ENCODE data around the gene BDNF. TPM values are rescaled to one million over a fixed set of nuclear protein-coding genes. Genes with fewer than 3 reads are reported as not detected.

The BDNF gene
- total and polyA plus RNA-seq, 2 experiments from 2014 or later: 4.9 to 9.0 TPM

GRCh38 chr11:27726981-27727380, 26.7 kb upstream of the BDNF start:
- 85% methylated on average over 1 of the region's 1 CpG for WGBS (ENCODE audit: low lambda C conversion rate, missing lambda C conversion rate)
- no peaks in the 10 kb centered on the region for H4K20me1 ChIP-seq (ENCODE audit: insufficient read depth, poor library complexity, severe bottlenecking)
- no peaks in the 10 kb centered on the region for H3K9me2 ChIP-seq (replicated peaks; ENCODE audit: insufficient read depth)
- H2AFZ ChIP-seq: no peak overlapping the region
- no peaks in the 10 kb centered on the region for H3K79me2 ChIP-seq
- no peak for TF ChIP-seq CTCF (IDR thresholded peaks at IDR 0.05; ENCODE audit: poor library complexity)
- no peak for TF ChIP-seq EZH2 (IDR thresholded peaks at IDR 0.05; ENCODE audit: borderline replicate concordance)
- no peak for TF ChIP-seq EZH2phosphoT487 (IDR thresholded peaks at IDR 0.05; ENCODE audit: low read depth, severe bottlenecking, unreplicated experiment)
- no peak for DNase-seq (ENCODE audit: low spot score)
- H3K36me3 ChIP-seq (replicated peaks; ENCODE audit: insufficient read depth, low read depth): no peaks in the 10 kb centered on the region
- no peaks in the 10 kb centered on the region for H3K4me1 ChIP-seq (ENCODE audit: insufficient read depth)
- H3K27me3 ChIP-seq: peaks cover 49% of the 10 kb centered on the region
- H3K4me2 ChIP-seq: no peak overlapping the region
- H3K9me3 ChIP-seq (ENCODE audit: low read depth): no peaks in the 10 kb centered on the region
- H3K27ac ChIP-seq: no peak overlapping the region
- no peak overlapping the region for H3K4me3 ChIP-seq

GRCh38 chr11:27723687-27724086, 23.4 kb upstream of the BDNF start:
- Histone ChIP-seq H3K4me3 (no peak overlapping the region), H3K27ac (no peak overlapping the region), H3K4me1 (ENCODE audit: insufficient read depth) (peaks cover 11% of the 10 kb centered on the region), H3K9me2 (replicated peaks; ENCODE audit: insufficient read depth) (no peaks in the 10 kb centered on the region), H3K27me3 (peaks cover 75% of the 10 kb centered on the region), H4K20me1 (ENCODE audit: insufficient read depth, poor library complexity, severe bottlenecking) (no peaks in the 10 kb centered on the region), H3K9me3 (ENCODE audit: low read depth) (no peaks in the 10 kb centered on the region), H2AFZ (no peak overlapping the region), H3K4me2 (no peak overlapping the region), H3K79me2 (no peaks in the 10 kb centered on the region), H3K36me3 (replicated peaks; ENCODE audit: insufficient read depth, low read depth) (no peaks in the 10 kb centered on the region)
- 72% methylated on average over 1 of the region's 1 CpG for WGBS (ENCODE audit: low lambda C conversion rate, missing lambda C conversion rate)
- no peak for DNase-seq (ENCODE audit: low spot score)
- TF ChIP-seq EZH2 (IDR thresholded peaks at IDR 0.05; ENCODE audit: borderline replicate concordance) (no peak), EZH2phosphoT487 (IDR thresholded peaks at IDR 0.05; ENCODE audit: low read depth, severe bottlenecking, unreplicated experiment) (no peak), CTCF (IDR thresholded peaks at IDR 0.05; ENCODE audit: poor library complexity) (no peak)

GRCh38 chr11:27722953-27723344, 22.7 kb upstream of the BDNF start:
- Histone ChIP-seq H3K79me2 (no peaks in the 10 kb centered on the region), H3K9me2 (replicated peaks; ENCODE audit: insufficient read depth) (no peaks in the 10 kb centered on the region), H2AFZ (peak overlapping the region; percentile 23), H3K9me3 (ENCODE audit: low read depth) (no peaks in the 10 kb centered on the region), H3K4me2 (peak overlapping the region; percentile 91), H3K27ac (no peak overlapping the region), H4K20me1 (ENCODE audit: insufficient read depth, poor library complexity, severe bottlenecking) (no peaks in the 10 kb centered on the region), H3K36me3 (replicated peaks; ENCODE audit: insufficient read depth, low read depth) (no peaks in the 10 kb centered on the region), H3K4me3 (peak overlapping the region; percentile 42), H3K27me3 (peaks cover 76% of the 10 kb centered on the region), H3K4me1 (ENCODE audit: insufficient read depth) (peaks cover 14% of the 10 kb centered on the region)
- TF ChIP-seq EZH2phosphoT487 (IDR thresholded peaks at IDR 0.05; ENCODE audit: low read depth, severe bottlenecking, unreplicated experiment) (no peak), EZH2 (IDR thresholded peaks at IDR 0.05; ENCODE audit: borderline replicate concordance) (no peak), CTCF (IDR thresholded peaks at IDR 0.05; ENCODE audit: poor library complexity) (peak; percentile 4)
- 3% methylated on average over 17 of the region's 18 CpGs for WGBS (ENCODE audit: low lambda C conversion rate, missing lambda C conversion rate)
- DNase-seq (ENCODE audit: low spot score): peak; percentile 7

Measured in hepatocyte (in vitro differentiated cells).